Mesendoderm (in vitro differentiated cells): ENCODE data around the gene DMBT1.
"Not testable (repeated sequence)": the region's sequence is repeated elsewhere in the genome, so short reads cannot be mapped to it uniquely, and the experiment has no call there.

ENCODE experiments used
- DNase-seq: peaks from one replicate; pipeline ENCODE4 v3.0.0; 2013
- H2AK5ac ChIP-seq: 2 replicates; pipeline ENCODE4 v1.6.1; 2013; ENCODE audit warnings: low read length, inconsistent platforms
- H2BK120ac ChIP-seq: 2 replicates; pipeline ENCODE4 v1.6.1; 2013; ENCODE audit warnings: low read depth, mild to moderate bottlenecking, low read length, moderate library complexity, mixed read lengths
- H2BK15ac ChIP-seq: replicated peaks from 2 replicates; pipeline ENCODE4 v1.6.1; 2013; ENCODE audit warnings: low read depth, mild to moderate bottlenecking, moderate library complexity
- H2BK5ac ChIP-seq: 2 replicates; pipeline ENCODE4 v1.6.1; 2013; ENCODE audit warnings: low read length, inconsistent platforms
- H3K18ac ChIP-seq: 2 replicates; pipeline ENCODE4 v1.6.1; 2013; ENCODE audit warnings: mild to moderate bottlenecking, low read length, mixed read lengths
- H3K23ac ChIP-seq: one replicate; pipeline ENCODE4 v1.6.1; 2013; ENCODE audit warnings: low read length
- H3K27ac ChIP-seq: 2 replicates; pipeline ENCODE4 v1.5.1; 2013; ENCODE audit warnings: low read depth, mild to moderate bottlenecking, inconsistent platforms, low read length, moderate library complexity
- H3K27me3 ChIP-seq: 2 replicates; pipeline ENCODE4 v1.6.1; 2013; ENCODE audit warnings: low read length, control low read depth, mild to moderate bottlenecking, inconsistent platforms; ENCODE audit not compliant: insufficient read depth, poor library complexity
- H3K36me3 ChIP-seq: 2 replicates; pipeline ENCODE4 v1.6.1; 2013; ENCODE audit warnings: low read length, inconsistent platforms; ENCODE audit not compliant: control insufficient read depth, insufficient read depth
- H3K4ac ChIP-seq: one replicate; pipeline ENCODE4 v1.6.1; 2013; ENCODE audit warnings: low read depth, mild to moderate bottlenecking, low read length, moderate library complexity
- H3K4me1 ChIP-seq: 2 replicates; pipeline ENCODE4 v1.6.1; 2013; ENCODE audit warnings: low read depth, low read length, inconsistent platforms; ENCODE audit not compliant: control insufficient read depth
- H3K4me2 ChIP-seq: 2 replicates; pipeline ENCODE4 v1.6.1; 2013; ENCODE audit warnings: low read length
- H3K4me3 ChIP-seq: 2 replicates; pipeline ENCODE4 v1.5.1; 2013; ENCODE audit warnings: mild to moderate bottlenecking, low read length
- H3K56ac ChIP-seq: one replicate; pipeline ENCODE4 v1.6.1; 2013; ENCODE audit warnings: low read length
- H3K79me1 ChIP-seq: 2 replicates; pipeline ENCODE4 v1.6.1; 2013; ENCODE audit warnings: low read length, inconsistent platforms
- H3K79me2 ChIP-seq: 2 replicates; pipeline ENCODE4 v1.6.1; 2013; ENCODE audit warnings: mild to moderate bottlenecking, low read length; ENCODE audit not compliant: control insufficient read depth, insufficient read depth
- H3K9ac ChIP-seq: 2 replicates; pipeline ENCODE4 v1.6.1; 2013; ENCODE audit warnings: low read length, inconsistent platforms
- H4K5ac ChIP-seq: one replicate; pipeline ENCODE4 v1.6.1; 2013; ENCODE audit warnings: low read length
- H4K8ac ChIP-seq: one replicate; pipeline ENCODE4 v1.6.1; 2013; ENCODE audit warnings: low read depth, mild to moderate bottlenecking, control low read depth, low read length, moderate library complexity
- WGBS: extraction: QIAGEN DNeasy Blood & Tissue Kit; methylation state at CpG from one replicate; pipeline ENCODE4 v1.1.7; 2013; ENCODE audit warnings: low lambda C conversion rate, missing lambda C conversion rate; ENCODE audit not compliant: insufficient coverage; ENCODE audit errors: extremely low coverage; 5-methylcytosine and 5-hydroxymethylcytosine counted together

DMBT1 gene

GRCh38 chr10:122570920-122571319 is 10.4 kb downstream of the DMBT1 start:
- no peaks in the 10 kb centered on the region for H3K36me3 ChIP-seq
- H2BK5ac ChIP-seq: no peak overlapping the region
- H2AK5ac ChIP-seq: no peak overlapping the region
- no peak overlapping the region for H4K8ac ChIP-seq
- H3K9ac ChIP-seq: no peak overlapping the region
- no peak overlapping the region for H3K4me3 ChIP-seq
- no peak overlapping the region for H4K5ac ChIP-seq
- no peak overlapping the region for H3K56ac ChIP-seq
- H3K4ac ChIP-seq: no peak overlapping the region
- no peaks in the 10 kb centered on the region for H3K79me2 ChIP-seq
- H3K27me3 ChIP-seq: no peaks in the 10 kb centered on the region
- H3K27ac ChIP-seq: no peak overlapping the region
- WGBS: no CpG with 5 or more reads among the region's 6 CpGs
- no peak overlapping the region for H3K18ac ChIP-seq
- no peak overlapping the region for H3K23ac ChIP-seq
- no peaks in the 10 kb centered on the region for H3K4me1 ChIP-seq
- no peak overlapping the region for H2BK120ac ChIP-seq
- H3K79me1 ChIP-seq: no peaks in the 10 kb centered on the region
- H2BK15ac ChIP-seq: no peak overlapping the region
- no peak overlapping the region for H3K4me2 ChIP-seq
- DNase-seq: no peak

- Histone ChIP-seq H3K56ac (no peak overlapping the region), H2BK120ac (no peak overlapping the region), H3K4ac (no peak overlapping the region), H2AK5ac (no peak overlapping the region), H4K8ac (no peak overlapping the region), H2BK5ac (no peak overlapping the region), H4K5ac (no peak overlapping the region), H3K79me2 (no peaks in the 10 kb centered on the region), H3K27me3 (no peaks in the 10 kb centered on the region), H3K4me3 (no peak overlapping the region), H2BK15ac (no peak overlapping the region), H3K4me1 (no peaks in the 10 kb centered on the region), H3K4me2 (no peak overlapping the region), H3K18ac (no peak overlapping the region), H3K36me3 (no peaks in the 10 kb centered on the region), H3K9ac (no peak overlapping the region), H3K23ac (no peak overlapping the region), H3K27ac (no peak overlapping the region), H3K79me1 (no peaks in the 10 kb centered on the region)
- WGBS: no CpG with 5 or more reads among the region's 3 CpGs
- no peak for DNase-seq
Measured at GRCh38 chr10:122571892-122572291, 11.3 kb downstream of the DMBT1 start.

GRCh38 chr10:122575776-122576175 is 15.2 kb downstream of the DMBT1 start:
- Histone ChIP-seq H3K36me3 (no peaks in the 10 kb centered on the region), H2BK15ac (no peak overlapping the region), H4K8ac (no peak overlapping the region), H3K23ac (no peak overlapping the region), H3K27me3 (no peaks in the 10 kb centered on the region), H3K9ac (no peak overlapping the region), H3K4ac (no peak overlapping the region), H3K27ac (no peak overlapping the region), H2AK5ac (no peak overlapping the region), H2BK120ac (no peak overlapping the region), H3K79me1 (no peaks in the 10 kb centered on the region), H3K4me3 (no peak overlapping the region), H3K18ac (no peak overlapping the region), H3K4me2 (no peak overlapping the region), H4K5ac (no peak overlapping the region), H3K79me2 (no peaks in the 10 kb centered on the region), H3K56ac (no peak overlapping the region), H2BK5ac (no peak overlapping the region), H3K4me1 (no peaks in the 10 kb centered on the region)
- no peak for DNase-seq
- WGBS: no CpG with 5 or more reads among the region's 3 CpGs

GRCh38 chr10:122576291-122576690 is 15.7 kb downstream of the DMBT1 start:
- H2BK15ac ChIP-seq: no peak overlapping the region
- H3K18ac ChIP-seq: no peak overlapping the region
- no peaks in the 10 kb centered on the region for H3K79me1 ChIP-seq
- no peak overlapping the region for H4K8ac ChIP-seq
- WGBS: no CpG with 5 or more reads among the region's 6 CpGs
- H3K27ac ChIP-seq: no peak overlapping the region
- H3K4me2 ChIP-seq: no peak overlapping the region
- H3K4me3 ChIP-seq: no peak overlapping the region
- H3K4me1 ChIP-seq: no peaks in the 10 kb centered on the region
- no peaks in the 10 kb centered on the region for H3K36me3 ChIP-seq
- H4K5ac ChIP-seq: no peak overlapping the region
- no peak overlapping the region for H3K9ac ChIP-seq
- no peak overlapping the region for H2BK120ac ChIP-seq
- no peak overlapping the region for H3K23ac ChIP-seq
- no peak for DNase-seq
- no peak overlapping the region for H2BK5ac ChIP-seq
- no peaks in the 10 kb centered on the region for H3K27me3 ChIP-seq
- no peaks in the 10 kb centered on the region for H3K79me2 ChIP-seq
- H2AK5ac ChIP-seq: no peak overlapping the region
- no peak overlapping the region for H3K4ac ChIP-seq
- H3K56ac ChIP-seq: no peak overlapping the region

- no peak overlapping the region for H3K4me2 ChIP-seq
- no peak overlapping the region for H3K4me3 ChIP-seq
- no CpG with 5 or more reads among the region's 12 CpGs for WGBS
- H3K27me3 ChIP-seq: no peaks in the 10 kb centered on the region
- H3K4me1 ChIP-seq: no peaks in the 10 kb centered on the region
- no peaks in the 10 kb centered on the region for H3K79me1 ChIP-seq
- no peak overlapping the region for H3K4ac ChIP-seq
- no peak for DNase-seq
- no peaks in the 10 kb centered on the region for H3K79me2 ChIP-seq
- no peak overlapping the region for H3K18ac ChIP-seq
- no peaks in the 10 kb centered on the region for H3K36me3 ChIP-seq
- H3K23ac ChIP-seq: no peak overlapping the region
- H4K5ac ChIP-seq: no peak overlapping the region
- H2AK5ac ChIP-seq: no peak overlapping the region
- H3K56ac ChIP-seq: no peak overlapping the region
- no peak overlapping the region for H2BK120ac ChIP-seq
- no peak overlapping the region for H3K9ac ChIP-seq
- no peak overlapping the region for H2BK15ac ChIP-seq
- no peak overlapping the region for H3K27ac ChIP-seq
- H4K8ac ChIP-seq: no peak overlapping the region
- H2BK5ac ChIP-seq: no peak overlapping the region
Measured at GRCh38 chr10:122577311-122577885, 16.8 kb downstream of the DMBT1 start.

GRCh38 chr10:122586070-122586469 is 25.5 kb downstream of the DMBT1 start:
- not testable (repeated sequence) for H3K18ac ChIP-seq, H3K36me3 ChIP-seq, H3K23ac ChIP-seq, DNase-seq, H3K4me2 ChIP-seq, H4K5ac ChIP-seq, H3K79me2 ChIP-seq, H4K8ac ChIP-seq, H2BK5ac ChIP-seq, H3K79me1 ChIP-seq, H3K27ac ChIP-seq, H3K4ac ChIP-seq, H2BK120ac ChIP-seq, H3K27me3 ChIP-seq, H2BK15ac ChIP-seq, H3K4me3 ChIP-seq, H3K9ac ChIP-seq, H2AK5ac ChIP-seq, H3K56ac ChIP-seq, H3K4me1 ChIP-seq
- no CpG with 5 or more reads among the region's 7 CpGs for WGBS
